ENCODE data around the gene PDE3A.

The PDE3A gene

GRCh38 chr12:20592556-20592955 lies 224.2 kb downstream of the PDE3A start:
- Histone ChIP-seq H2AFZ (ENCODE audit: low read length) (no peak overlapping the region), H3K4me1 (ENCODE audit: low read length) (0 out of 2 replicates have a peak, but pooled peaks cover 8% of the 10 kb centered on the region), H3K9me3 (replicated peaks; ENCODE audit: insufficient read depth, low read length) (no peaks in the 10 kb centered on the region), H3K4me3 (ENCODE audit: low read length) (no peak overlapping the region), H3K79me2 (ENCODE audit: low read length) (no peaks in the 10 kb centered on the region), H3K27me3 (replicated peaks; ENCODE audit: insufficient read depth, low read length) (no peaks in the 10 kb centered on the region), H3K36me3 (replicated peaks; ENCODE audit: insufficient read depth, low read length) (no peaks in the 10 kb centered on the region), H3K4me2 (ENCODE audit: low read depth, low read length) (no peak overlapping the region), H3K27ac (ENCODE audit: low read length) (no peak overlapping the region), H3F3A (ENCODE audit: insufficient read depth, low read length) (peaks cover 2% of the 10 kb centered on the region; the same call in 1 of the 2 replicates), H4K20me1 (ENCODE audit: insufficient read depth, low read length) (no peaks in the 10 kb centered on the region), H3K9me2 (replicated peaks; ENCODE audit: insufficient read depth, low read length) (no peaks in the 10 kb centered on the region), H3K9ac (ENCODE audit: low read length) (no peak overlapping the region)
- DNase-seq, result no peak
- TF ChIP-seq EZH2phosphoT487 (IDR thresholded peaks at IDR 0.05; ENCODE audit: low read length) (no peak), CTCF (IDR thresholded peaks at IDR 0.05; ENCODE audit: low read length) (no peak), EZH2 (optimal IDR thresholded peaks at IDR 0.05; ENCODE audit: low read depth, low read length) (no peak)

GRCh38 chr12:20593611-20594010 lies 225.3 kb downstream of the PDE3A start:
- peaks cover 4% of the 10 kb centered on the region; the same call in 1 of the 2 replicates for H3F3A ChIP-seq (ENCODE audit: insufficient read depth, low read length)
- no peak for TF ChIP-seq EZH2phosphoT487 (IDR thresholded peaks at IDR 0.05; ENCODE audit: low read length)
- H3K4me1 ChIP-seq (ENCODE audit: low read length), result 0 out of 2 replicates have a peak, but pooled peaks cover 6% of the 10 kb centered on the region
- H3K36me3 ChIP-seq (replicated peaks; ENCODE audit: insufficient read depth, low read length), result no peaks in the 10 kb centered on the region
- DNase-seq, result no peak
- no peak overlapping the region for H3K4me3 ChIP-seq (ENCODE audit: low read length)
- no peaks in the 10 kb centered on the region for H3K27me3 ChIP-seq (replicated peaks; ENCODE audit: insufficient read depth, low read length)
- H3K27ac ChIP-seq (ENCODE audit: low read length), result no peak overlapping the region
- no peaks in the 10 kb centered on the region for H4K20me1 ChIP-seq (ENCODE audit: insufficient read depth, low read length)
- H3K4me2 ChIP-seq (ENCODE audit: low read depth, low read length), result no peak overlapping the region
- no peak overlapping the region for H3K9ac ChIP-seq (ENCODE audit: low read length)
- no peaks in the 10 kb centered on the region for H3K9me2 ChIP-seq (replicated peaks; ENCODE audit: insufficient read depth, low read length)
- H3K9me3 ChIP-seq (replicated peaks; ENCODE audit: insufficient read depth, low read length), result no peaks in the 10 kb centered on the region
- no peaks in the 10 kb centered on the region for H3K79me2 ChIP-seq (ENCODE audit: low read length)
- no peak overlapping the region for H2AFZ ChIP-seq (ENCODE audit: low read length)

GRCh38 chr12:20596061-20596460 lies 227.7 kb downstream of the PDE3A start:
- H3K79me2 ChIP-seq (ENCODE audit: low read length), result no peaks in the 10 kb centered on the region
- no peaks in the 10 kb centered on the region for H3K27me3 ChIP-seq (replicated peaks; ENCODE audit: insufficient read depth, low read length)
- no peak overlapping the region for H3K9ac ChIP-seq (ENCODE audit: low read length)
- no peak overlapping the region for H3K4me3 ChIP-seq (ENCODE audit: low read length)
- DNase-seq, result no peak
- no peak overlapping the region for H3K4me2 ChIP-seq (ENCODE audit: low read depth, low read length)
- no peak overlapping the region for H3K27ac ChIP-seq (ENCODE audit: low read length)
- H3F3A ChIP-seq (ENCODE audit: insufficient read depth, low read length), result peaks cover 4% of the 10 kb centered on the region; the same call in 1 of the 2 replicates
- no peaks in the 10 kb centered on the region for H3K9me3 ChIP-seq (replicated peaks; ENCODE audit: insufficient read depth, low read length)
- H3K36me3 ChIP-seq (replicated peaks; ENCODE audit: insufficient read depth, low read length), result no peaks in the 10 kb centered on the region
- TF ChIP-seq CTCF (IDR thresholded peaks at IDR 0.05; ENCODE audit: low read length), result no peak
- no peak for TF ChIP-seq EZH2 (optimal IDR thresholded peaks at IDR 0.05; ENCODE audit: low read depth, low read length)
- no peak for TF ChIP-seq EZH2phosphoT487 (IDR thresholded peaks at IDR 0.05; ENCODE audit: low read length)
- no peak overlapping the region for H2AFZ ChIP-seq (ENCODE audit: low read length)
- no peaks in the 10 kb centered on the region for H4K20me1 ChIP-seq (ENCODE audit: insufficient read depth, low read length)
- no peaks in the 10 kb centered on the region for H3K9me2 ChIP-seq (replicated peaks; ENCODE audit: insufficient read depth, low read length)
- H3K4me1 ChIP-seq (ENCODE audit: low read length), result 0 out of 2 replicates have a peak, but pooled peaks cover 6% of the 10 kb centered on the region

GRCh38 chr12:20599757-20600156 lies 231.4 kb downstream of the PDE3A start:
- no peaks in the 10 kb centered on the region for H4K20me1 ChIP-seq (ENCODE audit: insufficient read depth, low read length)
- no peak overlapping the region for H3K4me2 ChIP-seq (ENCODE audit: low read depth, low read length)
- H3K4me1 ChIP-seq (ENCODE audit: low read length), result 0 out of 2 replicates have a peak, but pooled peaks cover 6% of the 10 kb centered on the region
- TF ChIP-seq CTCF (IDR thresholded peaks at IDR 0.05; ENCODE audit: low read length) (no peak), EZH2phosphoT487 (IDR thresholded peaks at IDR 0.05; ENCODE audit: low read length) (no peak), EZH2 (optimal IDR thresholded peaks at IDR 0.05; ENCODE audit: low read depth, low read length) (no peak)
- no peak overlapping the region for H3K27ac ChIP-seq (ENCODE audit: low read length)
- no peak for DNase-seq
- H3F3A ChIP-seq (ENCODE audit: insufficient read depth, low read length), result peaks cover 4% of the 10 kb centered on the region; the same call in 1 of the 2 replicates
- H3K27me3 ChIP-seq (replicated peaks; ENCODE audit: insufficient read depth, low read length), result no peaks in the 10 kb centered on the region
- H3K9me3 ChIP-seq (replicated peaks; ENCODE audit: insufficient read depth, low read length), result no peaks in the 10 kb centered on the region
- H3K9me2 ChIP-seq (replicated peaks; ENCODE audit: insufficient read depth, low read length), result no peaks in the 10 kb centered on the region
- no peak overlapping the region for H3K4me3 ChIP-seq (ENCODE audit: low read length)
- no peak overlapping the region for H2AFZ ChIP-seq (ENCODE audit: low read length)
- no peaks in the 10 kb centered on the region for H3K36me3 ChIP-seq (replicated peaks; ENCODE audit: insufficient read depth, low read length)
- no peaks in the 10 kb centered on the region for H3K79me2 ChIP-seq (ENCODE audit: low read length)
- no peak overlapping the region for H3K9ac ChIP-seq (ENCODE audit: low read length)
